ENCODE measurements around the gene USP2.

USP2 gene

GRCh38 chr11:119381181-119381988 is at the start of gene USP2:
USP2 (minus strand) TSS chr11:119381690; CDS start chr11:119373480, 8,210 bp downstream.
- DNase-seq (ENCODE audit: low read depth in 2 of 2): peak; percentile 85 to 87

GRCh38 chr11:119427279-119427678 is 45.8 kb upstream of the USP2 start:
- DNase-seq (ENCODE audit: low read depth in 2 of 2): no peak

GRCh38 chr11:119426142-119426541 is 44.7 kb upstream of the USP2 start:
- DNase-seq (ENCODE audit: low read depth in 2 of 2): no peak

- DNase-seq (ENCODE audit: low read depth in 2 of 2): no peak
Observed at GRCh38 chr11:119424775-119425174, 43.3 kb upstream of the USP2 start.

- DNase-seq (ENCODE audit: low read depth in 2 of 2): no peak
Observed at GRCh38 chr11:119424276-119424675, 42.8 kb upstream of the USP2 start.

GRCh38 chr11:119423509-119424254 is 42.2 kb upstream of the USP2 start:
- no peak for DNase-seq (ENCODE audit: low read depth in 2 of 2)

- DNase-seq (ENCODE audit: low read depth in 2 of 2): peak in 1 of 2 experiments; percentile 51
Observed at GRCh38 chr11:119422809-119423508, 41.5 kb upstream of the USP2 start, which contains the start of gene THY1. THY1 (minus strand) TSS chr11:119423172; CDS start chr11:119420905, 2,267 bp downstream.

GRCh38 chr11:119421941-119422808 is 40.7 kb upstream of the USP2 start:
- no peak for DNase-seq (ENCODE audit: low read depth in 2 of 2)

GRCh38 chr11:119421351-119421750 is 39.9 kb upstream of the USP2 start:
- no peak for DNase-seq (ENCODE audit: low read depth in 2 of 2)

GRCh38 chr11:119420631-119421030 is 39.1 kb upstream of the USP2 start:
- no peak for DNase-seq (ENCODE audit: low read depth in 2 of 2)

GRCh38 chr11:119419834-119420492 is 38.5 kb upstream of the USP2 start:
- DNase-seq (ENCODE audit: low read depth in 2 of 2): no peak

- no peak for DNase-seq (ENCODE audit: low read depth in 2 of 2)
Observed at GRCh38 chr11:119419246-119419645, 37.8 kb upstream of the USP2 start.

GRCh38 chr11:119418759-119419158 is 37.3 kb upstream of the USP2 start:
- DNase-seq (ENCODE audit: low read depth in 2 of 2): no peak

- DNase-seq (ENCODE audit: low read depth in 2 of 2): peak; percentile 49 to 53
Observed at GRCh38 chr11:119417726-119418540, 36.4 kb upstream of the USP2 start.

GRCh38 chr11:119416606-119417580 is 35.4 kb upstream of the USP2 start:
- DNase-seq (ENCODE audit: low read depth in 2 of 2): no peak

- DNase-seq (ENCODE audit: low read depth in 2 of 2): no peak
Observed at GRCh38 chr11:119415966-119416365, 34.5 kb upstream of the USP2 start.

GRCh38 chr11:119415517-119415916 is 34.0 kb upstream of the USP2 start:
- DNase-seq (ENCODE audit: low read depth in 2 of 2): no peak

- DNase-seq (ENCODE audit: low read depth in 2 of 2): no peak
Observed at GRCh38 chr11:119414734-119415133, 33.2 kb upstream of the USP2 start.

- DNase-seq (ENCODE audit: low read depth in 2 of 2): no peak
Observed at GRCh38 chr11:119414321-119414720, 32.8 kb upstream of the USP2 start.
